Neural progenitor cell (in vitro differentiated cells): ENCODE data around the gene THEM4. TPM values are rescaled to one million over a fixed set of nuclear protein-coding genes. Genes with fewer than 3 reads are reported as not detected.

Experiments
- DNase-seq: peaks from one replicate; pipeline ENCODE4 v3.0.0-alpha.2; 2016; ENCODE audit warnings: low spot score
- H2AFZ ChIP-seq: fragments of 200-600 bp; sonication (generic); replicated peaks from 2 replicates; pipeline ENCODE4 v1.6.1; 2016; ENCODE audit warnings: antibody characterized with exemption
- H3F3A ChIP-seq: fragments of 200-600 bp; sonication (generic); 2 replicates; pipeline ENCODE4 v1.6.1; 2016; ENCODE audit warnings: antibody characterized with exemption, low read depth
- H3K27ac ChIP-seq: fragments of 200-600 bp; sonication (generic); 2 replicates; pipeline ENCODE4 v1.5.1; 2016; ENCODE audit warnings: mild to moderate bottlenecking
- H3K27me3 ChIP-seq: fragments of 200-600 bp; sonication (generic); 2 replicates; pipeline ENCODE4 v1.6.1; 2016; ENCODE audit warnings: mild to moderate bottlenecking, moderate library complexity
- H3K36me3 ChIP-seq: fragments of 200-600 bp; sonication (generic); 2 replicates; pipeline ENCODE4 v1.5.1; 2016
- H3K4me1 ChIP-seq: fragments of 200-600 bp; sonication (generic); 2 replicates; pipeline ENCODE4 v1.6.1; 2016; ENCODE audit warnings: mixed run types
- H3K4me2 ChIP-seq: fragments of 200-600 bp; sonication (generic); 2 replicates; pipeline ENCODE4 v1.6.1; 2016
- H3K4me3 ChIP-seq: fragments of 200-600 bp; sonication (generic); 2 replicates; pipeline ENCODE4 v1.5.1; 2016
- H3K79me2 ChIP-seq: fragments of 200-600 bp; sonication (generic); 2 replicates; pipeline ENCODE4 v1.6.1; 2016; ENCODE audit warnings: low read depth
- H3K9ac ChIP-seq: fragments of 200-600 bp; sonication (generic); 2 replicates; pipeline ENCODE4 v1.6.1; 2016
- H3K9me3 ChIP-seq: fragments of 200-600 bp; sonication (generic); 2 replicates; pipeline ENCODE4 v1.5.1; 2016; ENCODE audit warnings: low read depth
- H4K20me1 ChIP-seq: fragments of 200-600 bp; sonication (generic); 2 replicates; pipeline ENCODE4 v1.6.1; 2016; ENCODE audit warnings: low read depth
- H3K27ac Mint-ChIP-seq: 3 replicates; pipeline ENCODE4 v1.8.0; 2021; ENCODE audit warnings: mixed read lengths
- H3K27me3 Mint-ChIP-seq: 2 replicates; pipeline ENCODE4 v1.8.0; 2022; ENCODE audit warnings: low read depth, mild to moderate bottlenecking, inconsistent platforms, moderate library complexity, mixed read lengths; ENCODE audit not compliant: insufficient read depth
- H3K36me3 Mint-ChIP-seq: 3 replicates; pipeline ENCODE4 v1.8.0; 2021; ENCODE audit warnings: mixed read lengths
- H3K4me1 Mint-ChIP-seq: 3 replicates; pipeline ENCODE4 v1.8.0; 2021; ENCODE audit warnings: mixed read lengths
- H3K4me3 Mint-ChIP-seq: 3 replicates; pipeline ENCODE4 v1.8.0; 2021; ENCODE audit warnings: mild to moderate bottlenecking, moderate library complexity, mixed read lengths
- H3K9me3 Mint-ChIP-seq: 3 replicates; pipeline ENCODE4 v1.8.0; 2020; ENCODE audit warnings: mixed read lengths
- CTCF ChIP-seq: fragments of 200-600 bp; sonication (generic); IDR thresholded peaks from 2 replicates; pipeline ENCODE4 v1.5.1; 2017; ENCODE audit warnings: antibody characterized with exemption, mild to moderate bottlenecking
- EZH2 ChIP-seq: fragments of 200-600 bp; sonication (generic); IDR thresholded peaks from 2 replicates; pipeline ENCODE4 v1.6.1; 2017; ENCODE audit warnings: antibody characterized with exemption, mild to moderate bottlenecking, moderate library complexity
- EZH2phosphoT487 ChIP-seq: fragments of 200-600 bp; sonication (generic); IDR thresholded peaks from 2 replicates; pipeline ENCODE4 v1.6.1; 2017; ENCODE audit warnings: antibody characterized with exemption
- total RNA-seq: library from RNA; depleted of rRNA; stranded (reverse); fragments of >200 nt; gene quantifications from 2 replicates; pipeline ENCODE4 v1.2.3, GENCODE V29; 2015; ENCODE audit warnings: low replicate concordance

Gene THEM4
- total RNA-seq, result 12.4 and 14.1 TPM in 2 replicates

GRCh38 chr1:151909167-151910149 lies at the start of gene THEM4:
THEM4 (minus strand) TSS chr1:151909511; CDS start chr1:151909458, 53 bp downstream.
- peaks cover 7% of the 10 kb centered on the region for H3K9me3 ChIP-seq
- no peak within 1 kb of the TSS for H3K27ac ChIP-seq
- TF ChIP-seq EZH2phosphoT487 (no peak), CTCF (peak; percentile 32)
- H3K79me2 ChIP-seq, result no peaks in the 10 kb centered on the region
- H3K4me1 ChIP-seq, result no peaks in the 10 kb centered on the region
- peak within 1 kb of the TSS; percentile 42 for H3K9ac ChIP-seq
- H3K4me3 ChIP-seq, result peak within 1 kb of the TSS; percentile 63
- H3K27ac Mint-ChIP-seq, result peak within 1 kb of the TSS; percentile 59
- peak within 1 kb of the TSS; percentile 91 for H3K4me2 ChIP-seq
- H3K36me3 Mint-ChIP-seq, result peaks cover 15% of the 10 kb centered on the region
- H3K9me3 Mint-ChIP-seq, result peaks cover 30% of the 10 kb centered on the region
- H4K20me1 ChIP-seq, result no peaks in the 10 kb centered on the region
- peaks cover 9% of the 10 kb centered on the region for H3K27me3 Mint-ChIP-seq
- H3K4me3 Mint-ChIP-seq, result peak within 1 kb of the TSS; percentile 90
- H3F3A ChIP-seq, result peaks cover 24% of the 10 kb centered on the region
- H3K27me3 ChIP-seq, result peaks cover 13% of the 10 kb centered on the region
- peak; percentile 97 for DNase-seq
- peaks cover 10% of the 10 kb centered on the region for H3K4me1 Mint-ChIP-seq
- H2AFZ ChIP-seq, result peak within 1 kb of the TSS; percentile 90
- no peaks in the 10 kb centered on the region for H3K36me3 ChIP-seq

GRCh38 chr1:151958959-151959358 lies 49.6 kb upstream of the THEM4 start:
- Histone ChIP-seq H3K4me3 (no peak overlapping the region), H3K36me3 (no peaks in the 10 kb centered on the region), H3K27me3 (no peaks in the 10 kb centered on the region), H4K20me1 (no peaks in the 10 kb centered on the region), H3K9ac (no peak overlapping the region), H3K4me2 (no peak overlapping the region), H3K4me1 (no peaks in the 10 kb centered on the region), H2AFZ (no peak overlapping the region), H3K27ac (no peak overlapping the region), H3F3A (no peaks in the 10 kb centered on the region), H3K9me3 (no peaks in the 10 kb centered on the region), H3K79me2 (no peaks in the 10 kb centered on the region)
- TF ChIP-seq CTCF (no peak), EZH2 (no peak), EZH2phosphoT487 (no peak)
- no peaks in the 10 kb centered on the region for H3K4me1 Mint-ChIP-seq
- no peaks in the 10 kb centered on the region for H3K27me3 Mint-ChIP-seq
- no peak for DNase-seq
- no peaks in the 10 kb centered on the region for H3K9me3 Mint-ChIP-seq
- H3K4me3 Mint-ChIP-seq, result no peak overlapping the region
- no peaks in the 10 kb centered on the region for H3K36me3 Mint-ChIP-seq
- no peak overlapping the region for H3K27ac Mint-ChIP-seq

- Histone ChIP-seq H3F3A (no peaks in the 10 kb centered on the region), H3K4me3 (no peak overlapping the region), H3K27me3 (no peaks in the 10 kb centered on the region), H4K20me1 (no peaks in the 10 kb centered on the region), H3K4me1 (no peaks in the 10 kb centered on the region), H3K36me3 (no peaks in the 10 kb centered on the region), H3K27ac (no peak overlapping the region), H3K9ac (no peak overlapping the region), H3K9me3 (no peaks in the 10 kb centered on the region), H3K79me2 (no peaks in the 10 kb centered on the region), H2AFZ (no peak overlapping the region), H3K4me2 (no peak overlapping the region)
- Mint-ChIP-seq H3K4me1 (no peaks in the 10 kb centered on the region), H3K4me3 (no peak overlapping the region), H3K9me3 (no peaks in the 10 kb centered on the region), H3K27ac (no peak overlapping the region), H3K36me3 (no peaks in the 10 kb centered on the region), H3K27me3 (no peaks in the 10 kb centered on the region)
- no peak for TF ChIP-seq EZH2
- TF ChIP-seq EZH2phosphoT487, result no peak
- no peak for TF ChIP-seq CTCF
- no peak for DNase-seq
These were observed 47.7 kb upstream of the THEM4 start for GRCh38 chr1:151956957-151957497.
